GF-D8 (cell line): ENCODE results near the gene PBOV1.

ENCODE experiments used
- DNase-seq: peaks from one replicate; lab custom pipeline; 2025; lab: John Stamatoyannopoulos, UW

Gene PBOV1

DNA sequence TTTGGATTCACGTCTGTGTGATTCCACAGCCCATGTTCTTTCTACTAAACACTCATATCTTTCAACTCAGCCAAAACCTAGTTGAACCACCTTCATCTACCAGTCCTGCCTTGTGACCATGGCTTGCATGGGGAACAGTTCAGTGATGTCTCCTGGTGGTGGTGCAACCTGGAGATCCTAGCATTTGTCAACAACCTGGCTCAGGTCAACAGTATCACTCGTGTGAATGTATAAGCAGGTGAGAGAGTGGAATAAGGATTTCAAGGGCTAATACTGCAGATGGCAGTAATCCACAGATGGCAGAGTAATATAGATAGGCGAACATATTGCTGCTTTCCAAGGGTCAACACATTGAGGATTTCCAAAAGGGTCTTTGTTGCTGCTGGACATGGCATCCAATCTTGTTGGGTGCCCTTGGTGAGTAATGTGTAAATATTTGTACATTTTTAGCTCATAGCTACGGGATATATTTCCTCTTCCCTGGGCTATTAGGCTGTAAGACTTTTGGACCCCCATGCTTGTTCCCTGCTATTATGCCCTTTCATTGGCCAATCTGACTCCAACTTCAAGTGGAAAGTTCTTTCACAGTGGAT, 13.4 kb downstream of the PBOV1 start:
- no peak for DNase-seq

DNA sequence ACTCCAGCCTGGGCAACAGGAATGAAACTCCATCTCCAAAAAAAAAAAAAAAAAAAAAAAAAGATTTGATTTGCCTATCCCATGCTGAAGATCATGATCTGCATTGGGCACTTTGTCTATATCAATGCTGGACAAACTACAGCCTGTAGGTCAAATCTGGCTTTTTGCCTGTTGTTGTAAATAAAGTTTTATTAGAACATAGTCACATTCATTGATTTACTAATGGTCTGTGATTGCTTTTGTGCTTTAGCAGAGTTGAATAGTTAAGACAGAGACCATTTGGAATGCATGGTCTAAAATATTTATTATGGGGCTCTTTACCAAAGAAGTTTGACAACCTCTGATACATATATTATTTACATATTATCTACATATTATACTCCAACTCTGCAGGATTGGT, 14.0 kb downstream of the PBOV1 start:
- DNase-seq, result no peak

DNA sequence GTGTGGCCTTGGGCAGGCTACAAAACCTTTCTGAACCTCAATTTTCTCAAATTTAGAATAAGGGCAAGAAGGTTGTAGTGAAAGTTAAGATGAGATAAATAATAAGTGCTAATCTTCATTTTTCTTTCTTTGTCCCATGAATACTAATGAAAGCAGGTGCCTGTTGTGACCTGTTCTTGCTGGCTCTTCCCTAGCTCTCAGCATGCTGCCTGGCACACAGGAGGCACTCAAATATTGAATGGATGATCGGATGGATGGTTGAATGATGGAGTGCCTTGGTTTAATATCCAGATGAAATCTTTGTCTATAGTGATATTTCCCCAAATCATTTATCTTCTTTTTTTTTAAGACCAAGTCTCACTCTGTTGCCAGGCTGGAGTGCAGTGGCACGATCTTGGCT, 15.0 kb downstream of the PBOV1 start:
- DNase-seq, result no peak

DNA sequence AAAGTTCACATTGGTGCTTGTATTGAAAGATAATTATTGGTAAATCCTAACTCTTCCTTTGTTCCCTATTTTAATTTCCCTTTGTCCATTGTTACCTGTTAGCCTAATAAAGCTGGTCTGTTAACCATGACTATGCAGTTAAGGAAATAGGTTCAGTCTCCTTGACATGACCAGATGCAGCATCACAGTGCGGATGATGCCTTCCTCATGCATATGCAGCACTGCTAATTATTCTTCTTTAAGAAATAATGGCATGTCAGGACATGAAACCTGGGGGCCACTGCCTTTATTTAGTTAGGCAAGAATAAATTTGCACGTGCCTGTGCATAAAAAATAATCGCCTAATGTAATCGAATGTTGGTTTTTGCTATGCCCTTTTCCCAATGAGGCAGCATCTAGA, 16.5 kb downstream of the PBOV1 start:
- no peak for DNase-seq

DNA sequence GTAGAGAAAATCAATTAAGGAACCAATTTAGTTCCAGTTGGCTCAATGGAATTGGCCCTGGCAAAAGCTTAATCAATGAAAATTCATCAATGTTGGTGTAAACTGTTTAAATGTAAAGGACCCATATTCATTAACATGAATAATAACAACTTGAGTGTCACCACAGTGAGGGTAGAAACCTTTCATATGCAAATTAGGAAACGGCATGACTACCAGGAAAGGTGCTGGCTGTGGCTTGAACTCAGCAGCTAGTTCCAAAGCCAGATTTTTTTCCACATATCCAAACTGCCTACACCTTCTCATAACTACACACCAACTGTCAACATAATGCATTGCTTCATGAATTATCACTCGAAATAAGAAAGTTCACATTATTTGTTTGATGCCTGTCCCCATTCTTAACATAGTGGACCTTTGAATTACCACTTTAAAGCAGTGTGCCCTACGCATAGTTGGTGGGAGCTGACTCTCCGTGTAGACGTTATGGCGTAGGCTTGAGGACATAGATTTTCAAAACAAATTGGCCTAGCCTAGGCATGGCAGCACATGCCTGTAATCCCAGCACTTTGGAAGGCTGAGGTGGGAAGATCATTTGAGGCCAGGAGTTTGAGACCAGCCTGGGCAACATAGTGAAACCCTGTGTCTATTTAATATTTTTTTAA, 19.7 kb downstream of the PBOV1 start:
- no peak for DNase-seq

DNA sequence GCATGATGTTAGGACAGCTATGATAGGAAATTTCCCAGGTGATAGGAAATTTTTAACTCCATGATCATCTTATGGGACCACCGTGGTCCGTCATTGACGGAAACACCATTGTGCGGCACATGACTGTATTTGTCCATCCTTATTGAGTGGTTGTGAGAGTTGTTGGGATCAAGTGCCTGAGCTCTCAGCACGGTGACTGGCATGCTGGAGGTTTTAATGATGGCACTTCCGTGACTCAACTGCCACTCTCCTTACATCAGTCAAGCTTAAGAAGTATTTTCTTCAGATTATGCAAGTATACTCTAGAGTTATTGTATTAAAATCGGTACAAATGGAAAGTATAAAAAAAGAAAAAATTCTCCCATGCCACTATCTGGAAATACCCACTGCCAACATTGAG, 20.7 kb downstream of the PBOV1 start:
- DNase-seq, result no peak

DNA sequence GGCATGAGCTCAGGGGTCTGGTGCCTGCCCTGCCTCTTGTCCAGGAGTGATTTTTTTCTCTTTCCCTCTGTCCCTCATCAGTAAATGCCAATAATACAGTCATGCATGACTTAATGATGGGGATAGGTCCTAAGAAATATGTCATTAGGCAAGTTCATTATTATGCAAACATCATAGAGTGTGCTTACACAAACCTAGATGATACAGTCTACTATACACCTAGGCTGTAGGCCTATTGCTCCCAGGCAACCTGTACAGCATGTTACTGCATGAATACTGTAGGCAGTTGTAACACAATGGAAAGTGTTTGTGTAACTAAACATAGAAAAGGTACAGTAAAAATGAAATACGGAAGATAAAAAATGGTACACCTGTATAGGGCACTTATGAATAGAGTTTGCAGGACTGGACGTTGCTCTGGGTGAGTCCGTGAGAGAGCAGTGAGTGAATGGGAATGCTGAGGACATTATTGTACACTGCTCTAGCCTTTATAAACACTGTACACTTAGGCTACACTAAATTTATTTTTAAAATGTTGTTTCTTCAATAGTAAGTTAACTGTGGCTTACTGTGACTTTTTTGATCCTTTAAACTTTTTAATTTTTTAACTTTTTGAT, 22.1 kb downstream of the PBOV1 start:
- no peak for DNase-seq

DNA sequence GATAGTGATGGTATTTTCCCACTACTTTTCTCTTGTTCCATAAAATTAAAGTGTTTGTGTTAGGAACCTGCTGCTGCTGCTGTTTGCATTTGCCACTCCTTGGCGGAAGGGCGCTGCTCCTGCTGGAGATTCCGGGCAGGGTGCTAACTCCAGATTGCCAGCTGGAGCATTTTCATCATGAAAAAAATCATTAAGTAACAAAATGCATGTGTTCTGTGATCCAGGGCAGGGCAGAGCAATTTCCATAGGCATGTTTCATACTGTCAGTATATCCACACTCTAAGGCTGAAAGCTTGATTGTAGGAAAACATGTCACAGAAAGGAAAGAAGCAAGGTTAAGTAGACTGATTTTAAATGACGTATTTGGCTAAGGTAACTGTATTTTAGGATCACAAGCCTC, 24.0 kb downstream of the PBOV1 start:
- no peak for DNase-seq

DNA sequence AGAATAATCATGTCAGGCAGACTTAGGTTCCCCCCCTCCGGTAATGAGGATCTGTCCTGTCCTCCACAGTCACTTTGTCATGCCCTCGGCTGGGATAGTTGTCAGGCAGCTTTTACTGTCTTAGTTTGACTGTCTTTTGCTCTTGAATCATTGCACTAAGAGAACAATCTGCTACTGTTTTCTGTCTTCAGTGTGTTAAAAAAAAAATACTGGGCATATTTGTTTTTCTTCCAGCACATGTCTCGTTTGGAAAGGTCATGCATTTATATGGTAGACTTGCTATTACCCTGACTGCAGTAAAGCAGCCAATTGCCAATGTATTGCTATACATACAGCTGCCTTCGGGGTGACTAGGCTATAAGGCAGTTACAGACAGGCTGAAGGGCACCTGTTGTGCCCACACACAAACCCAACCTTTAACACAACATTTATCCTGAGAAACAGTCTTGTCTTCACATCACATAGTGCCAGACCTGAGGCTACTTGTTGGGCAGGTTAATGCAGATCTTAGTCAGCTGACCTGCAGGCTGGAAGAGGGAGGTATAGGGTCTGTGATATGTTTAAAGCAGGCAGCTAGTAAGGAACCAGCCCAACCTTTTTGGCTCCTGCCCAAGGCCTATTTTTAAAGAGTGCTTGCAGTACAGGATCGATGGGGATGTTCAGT, 29.9 kb downstream of the PBOV1 start:
- DNase-seq, result no peak

DNA sequence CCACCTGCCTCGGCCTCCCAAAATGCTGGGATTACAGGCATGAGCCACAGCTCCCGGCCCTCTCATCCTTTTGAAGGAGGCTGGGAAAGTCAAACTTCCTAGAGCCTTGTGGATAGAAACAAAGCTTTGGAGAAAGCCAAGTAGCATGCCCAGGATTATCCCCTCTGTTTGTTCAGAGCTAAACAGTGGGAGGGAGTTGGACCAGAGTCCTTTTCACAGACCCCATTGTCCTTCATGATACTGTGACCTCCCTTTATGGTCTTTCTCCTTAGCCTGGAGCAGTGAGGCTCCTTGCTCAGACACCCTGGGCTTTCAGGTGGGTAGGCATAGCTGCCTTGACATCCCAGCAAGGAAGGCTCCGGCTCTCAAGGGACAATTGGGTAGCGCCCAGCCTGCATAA, 31.1 kb downstream of the PBOV1 start:
- DNase-seq, result no peak

DNA sequence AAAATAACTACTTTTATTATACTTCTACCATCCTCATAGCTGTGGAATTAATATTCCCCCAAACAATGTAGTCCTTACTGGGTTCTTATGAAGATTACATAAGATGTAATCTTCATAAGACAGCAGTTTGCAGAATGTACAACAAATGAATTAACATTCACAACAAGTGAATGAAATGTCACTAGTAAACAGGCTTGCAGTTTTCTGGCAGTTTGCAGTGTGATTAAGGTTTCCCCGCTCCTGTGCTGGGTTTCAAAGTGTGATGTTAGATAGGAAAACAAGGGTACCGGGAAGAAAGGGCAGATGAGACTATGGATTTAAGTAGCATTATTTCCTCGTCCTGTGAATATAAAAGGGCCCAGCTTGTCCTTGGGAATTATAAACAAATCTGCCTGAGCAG, 34.1 kb downstream of the PBOV1 start:
- DNase-seq, result no peak

DNA sequence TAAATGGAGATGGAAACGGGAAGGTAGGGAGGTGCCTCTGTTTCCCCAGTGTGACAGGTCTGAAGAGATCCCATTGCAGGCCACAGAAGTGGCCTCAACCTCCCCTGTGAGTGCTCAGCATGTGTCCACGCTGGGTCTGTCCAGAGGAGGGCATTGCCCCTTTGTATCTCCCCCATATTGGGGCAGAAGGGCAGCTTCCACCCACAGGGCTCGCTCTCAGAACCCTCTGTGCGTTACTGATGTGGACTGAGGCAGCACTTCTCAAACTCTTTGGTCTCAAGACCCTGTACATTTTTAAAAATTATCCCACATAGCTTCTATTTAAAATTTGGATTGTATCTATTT, 34.5 kb downstream of the PBOV1 start:
- no peak for DNase-seq

DNA sequence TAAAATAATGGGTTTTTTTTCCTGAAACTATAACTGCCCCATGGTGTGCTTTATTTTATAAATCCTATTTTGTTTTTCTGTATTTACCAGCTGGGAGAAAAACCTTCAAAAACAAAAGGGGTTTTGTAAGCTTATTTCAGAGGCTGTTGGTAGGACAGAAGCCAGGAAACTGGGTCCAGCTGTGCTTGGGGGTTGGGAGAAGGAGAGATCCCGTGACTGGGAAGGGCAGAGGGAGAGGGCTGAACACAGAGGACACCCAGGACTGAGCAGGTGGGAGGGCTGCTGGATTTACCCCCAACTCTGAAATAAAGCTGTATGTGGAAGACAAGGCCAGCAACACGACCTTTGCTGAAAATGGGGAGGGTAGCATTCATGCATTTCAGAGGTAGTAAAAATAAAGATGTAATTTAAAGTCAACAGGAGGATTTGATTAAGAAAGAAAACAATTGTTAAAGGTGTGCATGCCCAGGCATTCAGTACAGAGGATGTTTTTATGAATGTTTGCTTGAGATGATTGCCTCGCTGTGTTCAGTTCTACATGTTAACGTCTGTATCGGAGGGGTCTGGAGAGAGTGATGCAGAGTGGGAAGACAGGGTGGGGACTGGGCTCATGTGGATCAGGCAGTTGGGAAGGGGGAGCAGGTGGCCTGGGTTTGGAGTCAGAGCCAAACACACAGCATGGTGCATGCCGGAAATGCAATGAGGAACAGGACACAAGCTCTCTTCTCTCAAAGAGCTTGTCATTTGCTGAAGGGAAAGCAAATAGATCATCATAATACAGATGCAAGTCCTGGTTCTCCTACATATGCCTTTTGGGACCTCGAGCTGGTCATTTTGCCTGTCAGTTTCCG, 35.1 kb downstream of the PBOV1 start:
- no peak for DNase-seq

DNA sequence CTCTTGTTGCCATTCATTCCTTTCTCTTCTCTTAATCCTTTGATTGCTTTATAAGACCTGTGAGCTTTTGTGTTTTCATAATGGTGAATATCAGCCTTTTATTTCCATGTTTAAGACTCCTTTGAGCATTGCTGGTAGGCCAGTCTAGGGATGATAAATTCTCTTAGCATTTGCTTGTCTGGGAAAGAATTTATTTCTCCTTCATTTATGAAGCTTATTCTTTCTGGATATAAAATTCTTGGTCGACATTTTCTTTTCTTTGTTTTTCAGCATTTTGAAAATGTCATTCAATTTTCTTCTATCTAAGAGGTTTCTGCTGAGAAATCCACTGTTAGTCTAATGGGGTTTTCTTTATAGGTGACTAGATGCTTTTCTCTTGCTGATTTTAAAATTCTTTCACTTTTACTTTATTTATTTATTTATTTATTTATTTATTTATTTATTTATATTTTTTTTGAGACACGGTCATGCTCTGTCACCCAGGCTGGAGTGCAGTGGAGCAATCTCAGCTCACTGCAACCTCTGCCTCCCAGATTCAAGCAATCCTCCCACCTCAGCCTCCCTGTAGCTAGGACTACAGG, 41.5 kb downstream of the PBOV1 start:
- DNase-seq, result no peak

DNA sequence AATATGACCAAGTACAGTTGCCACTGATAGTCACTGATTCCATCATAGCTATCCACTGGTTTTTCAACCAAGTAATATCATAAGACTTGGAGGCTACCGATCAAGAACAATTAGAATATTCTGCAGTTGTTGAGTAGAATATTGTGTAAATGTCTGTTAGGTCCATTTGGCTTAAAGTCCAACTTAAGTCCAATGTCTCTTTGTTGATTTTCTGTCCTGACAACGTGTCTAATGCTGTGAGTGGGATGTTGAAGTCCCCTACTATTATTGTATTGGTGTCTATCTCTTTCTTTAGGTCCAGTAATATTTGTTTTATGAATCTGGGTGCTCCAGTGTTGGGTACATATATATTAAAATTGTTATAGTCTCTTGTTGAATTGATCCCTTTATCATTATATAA, 42.7 kb downstream of the PBOV1 start:
- no peak for DNase-seq
